Keratinocyte (primary cell): ENCODE results near the gene SYK. TPM values are rescaled to one million over a fixed set of nuclear protein-coding genes. Genes with fewer than 3 reads are reported as not detected.

ENCODE experiments used
- DNase-seq: peaks from one replicate; pipeline ENCODE4 v3.0.0-alpha.2; 2011; ENCODE audit warnings: low read depth, missing footprints, low spot score
- FAIRE-seq: peaks from 2 replicates; lab custom pipeline; 2011; peaks lifted over from hg19 to GRCh38; lab: Jason Lieb, UNC
- H2AFZ ChIP-seq: 2 replicates; pipeline ENCODE4 v1.6.0; 2012; ENCODE audit warnings: low read length, control low read depth, inconsistent platforms; ENCODE audit not compliant: control insufficient read depth
- H3K27ac ChIP-seq: 2 replicates; pipeline ENCODE4 v1.5.1; 2011; ENCODE audit warnings: low read length; ENCODE audit not compliant: control insufficient read depth, insufficient read depth
- H3K27me3 ChIP-seq: 3 replicates; pipeline ENCODE4 v1.6.0; 2011; ENCODE audit warnings: low read length; ENCODE audit not compliant: control insufficient read depth, insufficient read depth; ENCODE audit errors: extremely low read depth
- H3K36me3 ChIP-seq, 2 experiments: 2 replicates in 1 of 2; 3 replicates in 1 of 2; pipeline ENCODE4 v1.5.1; 2011; ENCODE audit warnings: low read length in 2 of 2, mild to moderate bottlenecking in 1 of 2; ENCODE audit not compliant: control insufficient read depth in 2 of 2, insufficient read depth in 2 of 2; ENCODE audit errors: extremely low read depth in 1 of 2
- H3K4me1 ChIP-seq: 3 replicates; pipeline ENCODE4 v1.5.1; 2011; ENCODE audit warnings: low read length; ENCODE audit not compliant: control insufficient read depth, insufficient read depth; ENCODE audit errors: extremely low read depth
- H3K4me2 ChIP-seq: 3 replicates; pipeline ENCODE4 v1.6.0; 2011; ENCODE audit warnings: low read depth, low read length; ENCODE audit not compliant: control insufficient read depth, insufficient read depth; ENCODE audit errors: extremely low read depth
- H3K4me3 ChIP-seq, 3 experiments: fragments of 200-600 bp in 1 of 3; sonication (generic) in 1 of 3; 2 replicates in 2 of 3; 3 replicates in 1 of 3; pipeline ENCODE4 v1.5.1; 2011 to 2016; ENCODE audit warnings: low read length in 3 of 3, mild to moderate bottlenecking in 3 of 3, control low read depth in 2 of 3, inconsistent platforms in 1 of 3, low read depth in 1 of 3, mixed read lengths in 1 of 3, mixed run types in 1 of 3, moderate library complexity in 1 of 3; ENCODE audit not compliant: control insufficient read depth in 2 of 3, insufficient read depth in 2 of 3; ENCODE audit errors: extremely low read depth in 1 of 3
- H3K79me2 ChIP-seq: 2 replicates; pipeline ENCODE4 v1.6.0; 2012; ENCODE audit warnings: low read length; ENCODE audit not compliant: control insufficient read depth, insufficient read depth
- H3K9ac ChIP-seq: 3 replicates; pipeline ENCODE4 v1.6.0; 2011; ENCODE audit warnings: low read length; ENCODE audit not compliant: control insufficient read depth, insufficient read depth; ENCODE audit errors: extremely low read depth
- H3K9me1 ChIP-seq: 3 replicates; pipeline ENCODE4 v1.6.0; 2011; ENCODE audit warnings: low read length; ENCODE audit not compliant: control insufficient read depth, insufficient read depth; ENCODE audit errors: extremely low read depth
- H3K9me3 ChIP-seq: 2 replicates; pipeline ENCODE4 v1.5.1; 2012; ENCODE audit warnings: low read depth, low read length; ENCODE audit not compliant: control insufficient read depth
- H4K20me1 ChIP-seq: 3 replicates; pipeline ENCODE4 v1.6.0; 2011; ENCODE audit warnings: low read length; ENCODE audit not compliant: control insufficient read depth, insufficient read depth; ENCODE audit errors: extremely low read depth
- EZH2 ChIP-seq: IDR thresholded peaks from one replicate; pipeline ENCODE4 v1.6.1; 2012; ENCODE audit warnings: inconsistent platforms, mild to moderate bottlenecking, low read length, moderate library complexity
- dilution Hi-C: fragments of 300-500 bp; cut with MboI; formaldehyde crosslinking; loops from one replicate; pipeline ENCODE4 v1.7.0; 2020; ENCODE audit warnings: low sequenced_read_pairs; ENCODE audit not compliant: extremely low pct_ligation_motif_present
- polyA plus RNA-seq, 5 experiments: library from polyadenylated mRNA; depleted of rRNA in 3 of 5; stranded (reverse) in 3 of 5; stranded (forward) in 1 of 5; unstranded in 1 of 5; fragments of >200 nt; gene quantifications; 1 replicate in 1 of 5; 2 replicates in 3 of 5; 3 replicates in 1 of 5; pipeline versions ENCODE4 v1.2.1 to v1.2.3, GENCODE V29; 2011 to 2012; ENCODE audit warnings: missing spikeins in 2 of 5, low read depth in 1 of 5, low replicate concordance in 1 of 5
- TF ChIP-seq, protein P1 (sequence below), 3 experiments: IDR thresholded peaks in 1 of 3; conservative IDR thresholded peaks in 1 of 3; optimal IDR thresholded peaks in 1 of 3; 2 replicates in 2 of 3; 3 replicates in 1 of 3; pipeline versions ENCODE3 to v1.5.1; 2011; ENCODE audit warnings: low read length in 3 of 3, mild to moderate bottlenecking in 3 of 3, moderate library complexity in 2 of 3, control low read depth in 1 of 3, inconsistent platforms in 1 of 3; ENCODE audit not compliant: insufficient read depth in 2 of 3; ENCODE audit errors: extremely low read depth in 1 of 3

The SYK gene
- polyA plus RNA-seq, 1 donor (not counting 4 experiments of a cell fraction or from before 2014, with no cell fraction given): 2.0 TPM

- Histone ChIP-seq H3K9me3 (no peaks in the 10 kb centered on the region), H4K20me1 (no peaks in the 10 kb centered on the region), H3K9ac (no peak overlapping the region), H3K27ac (no peak overlapping the region), H2AFZ (no peak overlapping the region), H3K27me3 (no peaks in the 10 kb centered on the region), H3K4me1 (peaks cover 10% of the 10 kb centered on the region), H3K79me2 (no peaks in the 10 kb centered on the region), H3K4me2 (no peak overlapping the region), H3K4me3 (no peak overlapping the region), H3K9me1 (no peaks in the 10 kb centered on the region), H3K36me3 (no peaks in the 10 kb centered on the region)
- dilution Hi-C loops: no loop called here
- TF ChIP-seq EZH2: no peak
- TF ChIP-seq, protein P1, sequence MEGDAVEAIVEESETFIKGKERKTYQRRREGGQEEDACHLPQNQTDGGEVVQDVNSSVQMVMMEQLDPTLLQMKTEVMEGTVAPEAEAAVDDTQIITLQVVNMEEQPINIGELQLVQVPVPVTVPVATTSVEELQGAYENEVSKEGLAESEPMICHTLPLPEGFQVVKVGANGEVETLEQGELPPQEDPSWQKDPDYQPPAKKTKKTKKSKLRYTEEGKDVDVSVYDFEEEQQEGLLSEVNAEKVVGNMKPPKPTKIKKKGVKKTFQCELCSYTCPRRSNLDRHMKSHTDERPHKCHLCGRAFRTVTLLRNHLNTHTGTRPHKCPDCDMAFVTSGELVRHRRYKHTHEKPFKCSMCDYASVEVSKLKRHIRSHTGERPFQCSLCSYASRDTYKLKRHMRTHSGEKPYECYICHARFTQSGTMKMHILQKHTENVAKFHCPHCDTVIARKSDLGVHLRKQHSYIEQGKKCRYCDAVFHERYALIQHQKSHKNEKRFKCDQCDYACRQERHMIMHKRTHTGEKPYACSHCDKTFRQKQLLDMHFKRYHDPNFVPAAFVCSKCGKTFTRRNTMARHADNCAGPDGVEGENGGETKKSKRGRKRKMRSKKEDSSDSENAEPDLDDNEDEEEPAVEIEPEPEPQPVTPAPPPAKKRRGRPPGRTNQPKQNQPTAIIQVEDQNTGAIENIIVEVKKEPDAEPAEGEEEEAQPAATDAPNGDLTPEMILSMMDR (optimal IDR thresholded peaks at IDR 0.05 in 1 of 3, IDR thresholded peaks at IDR 0.05 in 1 of 3, conservative IDR thresholded peaks at IDR 0.05 in 1 of 3; ENCODE audit: extremely low read depth in 1 of 3, insufficient read depth in 2 of 3, low read length in 3 of 3): no peak
- DNase-seq (no peak), FAIRE-seq (no peak)
These were observed 53.1 kb downstream of the SYK start for GRCh38 chr9:90854637-90855175.

- no peaks in the 10 kb centered on the region for H3K79me2 ChIP-seq
- no peaks in the 10 kb centered on the region for H3K36me3 ChIP-seq
- H3K9ac ChIP-seq: no peak overlapping the region
- H3K4me2 ChIP-seq: no peak overlapping the region
- TF ChIP-seq, protein P1 (optimal IDR thresholded peaks at IDR 0.05 in 1 of 3, IDR thresholded peaks at IDR 0.05 in 1 of 3, conservative IDR thresholded peaks at IDR 0.05 in 1 of 3; ENCODE audit: extremely low read depth in 1 of 3, insufficient read depth in 2 of 3, low read length in 3 of 3): no peak
- TF ChIP-seq EZH2: no peak
- H3K4me1 ChIP-seq: peaks cover 10% of the 10 kb centered on the region
- no peaks in the 10 kb centered on the region for H4K20me1 ChIP-seq
- H3K27me3 ChIP-seq: no peaks in the 10 kb centered on the region
- no peak for DNase-seq
- H3K4me3 ChIP-seq: no peak overlapping the region
- H3K9me1 ChIP-seq: no peaks in the 10 kb centered on the region
- dilution Hi-C loops: no loop called here
- H3K9me3 ChIP-seq: no peaks in the 10 kb centered on the region
- H2AFZ ChIP-seq: no peak overlapping the region
- FAIRE-seq: peak; percentile 32
- no peak overlapping the region for H3K27ac ChIP-seq
These were observed 53.7 kb downstream of the SYK start for GRCh38 chr9:90855208-90855902.
